Activated T-cell treated with anti-CD3 and anti-CD28 coated beads, Interleukin-2, amount 50 U/mL, for 72 hours (primary cell): ENCODE results near the gene ROCK1. TPM values are rescaled to one million over a fixed set of nuclear protein-coding genes. Genes with fewer than 3 reads are reported as not detected.
"Not testable (repeated sequence)": the region's sequence is repeated elsewhere in the genome, so short reads cannot be mapped to it uniquely, and the experiment has no call there.

Experiments used
- ATAC-seq, 2 donors: fragments of 150-1000 bp; cut with Tn5 transposase; replicated peaks in 1 of 2; 2 replicates each; pipeline ENCODE4 v1.10.0; 2021; ENCODE audit warnings: moderate library complexity in 2 of 2, mild to moderate bottlenecking in 1 of 2
- DNase-seq, 2 donors: peaks; one replicate each; pipeline ENCODE4 v3.0.0; 2021 to 2022; ENCODE audit warnings: mixed read lengths in 1 of 2
- H3K27ac Mint-ChIP-seq: one replicate; pipeline ENCODE4 v1.8.0; 2022; ENCODE audit warnings: mild to moderate bottlenecking, moderate library complexity, mixed read lengths
- H3K27me3 Mint-ChIP-seq: one replicate; pipeline ENCODE4 v1.8.0; 2022; ENCODE audit warnings: low read depth, mixed read lengths
- H3K36me3 Mint-ChIP-seq, 2 donors: one replicate each; pipeline ENCODE4 v1.8.0; 2022; ENCODE audit warnings: mixed read lengths in 2 of 2, mild to moderate bottlenecking in 1 of 2; ENCODE audit not compliant: insufficient read depth in 2 of 2
- H3K4me1 Mint-ChIP-seq: one replicate; pipeline ENCODE4 v1.8.0; 2022; ENCODE audit warnings: low read depth, mixed read lengths
- H3K4me3 Mint-ChIP-seq, 2 donors: one replicate each; pipeline ENCODE4 v1.8.0; 2022; ENCODE audit warnings: mild to moderate bottlenecking in 2 of 2, mixed read lengths in 2 of 2, moderate library complexity in 2 of 2
- H3K9me3 Mint-ChIP-seq, 2 donors: one replicate each; pipeline ENCODE4 v1.8.0; 2022; ENCODE audit warnings: mixed read lengths in 2 of 2
- total RNA-seq, 2 donors: library from RNA; stranded (reverse); gene quantifications; one replicate each; pipeline ENCODE4 v1.2.3, GENCODE V29; 2022

Gene ROCK1
- total RNA-seq, 2 donors from 2014 or later, result 62.5 to 67.5 TPM

DNA sequence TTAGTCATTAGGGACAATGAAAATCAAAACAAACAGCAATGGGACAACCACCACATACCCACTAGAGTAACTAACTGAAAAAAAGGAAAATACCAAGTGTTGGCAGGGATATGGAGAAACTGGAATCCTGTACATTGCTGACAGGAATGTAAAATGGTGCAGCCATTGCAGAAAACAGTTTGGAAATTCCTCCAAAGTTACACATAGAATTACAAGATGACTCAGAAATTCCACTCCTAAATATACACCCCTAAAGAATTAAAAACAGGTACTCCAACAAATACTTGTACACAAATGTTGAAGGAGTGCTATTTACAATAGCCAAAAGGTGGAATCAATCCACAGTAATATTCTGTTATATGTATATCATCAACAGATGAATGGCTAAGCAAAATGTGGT is 110.9 kb downstream of the ROCK1 start:
- no peaks in the 10 kb centered on the region for H3K9me3 Mint-ChIP-seq
- no peak for DNase-seq
- no peak overlapping the region for H3K27ac Mint-ChIP-seq
- H3K27me3 Mint-ChIP-seq, result no peaks in the 10 kb centered on the region
- H3K36me3 Mint-ChIP-seq, result peaks cover 4 to 20% of the 10 kb centered on the region in 2 donors
- peaks cover 8% of the 10 kb centered on the region for H3K4me1 Mint-ChIP-seq
- ATAC-seq, result no peak
- H3K4me3 Mint-ChIP-seq, result no peak overlapping the region

DNA sequence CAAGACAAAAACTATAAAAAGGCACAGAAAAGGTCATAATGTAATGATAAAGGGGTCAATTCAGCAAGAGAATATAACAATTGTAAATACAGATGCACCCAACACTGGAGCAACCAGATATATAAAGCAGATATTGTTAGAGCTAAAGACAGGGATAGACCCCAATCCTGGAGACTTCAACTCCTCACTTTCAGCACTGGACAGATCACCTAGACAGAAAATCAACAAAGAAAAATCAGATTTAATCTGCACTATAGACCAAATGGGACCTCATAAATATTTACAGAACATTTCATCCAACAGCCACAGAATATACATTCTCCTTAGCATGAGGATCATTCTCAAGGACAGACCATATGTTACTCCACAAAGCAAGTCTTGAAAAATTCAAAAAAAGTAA is 114.2 kb downstream of the ROCK1 start:
- no peaks in the 10 kb centered on the region for H3K27me3 Mint-ChIP-seq
- H3K4me1 Mint-ChIP-seq, result peaks cover 8% of the 10 kb centered on the region
- no peaks in the 10 kb centered on the region for H3K9me3 Mint-ChIP-seq
- peaks cover 3 to 19% of the 10 kb centered on the region in 2 donors for H3K36me3 Mint-ChIP-seq
- H3K27ac Mint-ChIP-seq, result peak overlapping the region; percentile 73
- ATAC-seq (no peak), DNase-seq (no peak)
- no peak overlapping the region for H3K4me3 Mint-ChIP-seq

DNA sequence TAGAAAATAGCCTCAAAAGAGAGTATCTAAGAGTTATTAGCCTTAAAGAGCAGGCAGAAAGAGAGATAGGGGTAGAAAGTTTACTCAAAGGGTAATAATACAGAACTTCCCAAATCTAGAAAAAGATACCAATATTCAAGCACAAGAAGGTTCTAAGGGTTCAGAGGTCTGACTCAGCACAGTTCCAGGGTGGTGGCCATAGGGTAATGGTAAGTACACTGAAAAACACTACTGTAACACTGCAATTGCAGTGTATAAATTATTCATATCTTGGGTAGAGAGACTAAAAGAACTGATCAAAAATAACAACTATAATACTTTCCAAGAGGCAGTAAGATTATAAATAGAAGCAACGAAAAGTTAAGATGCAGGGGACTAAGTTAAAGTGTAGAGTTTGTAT is 115.2 kb downstream of the ROCK1 start:
- DNase-seq (no peak), ATAC-seq (no peak)
- no peak overlapping the region for H3K27ac Mint-ChIP-seq
- H3K36me3 Mint-ChIP-seq, result peaks cover 3 to 20% of the 10 kb centered on the region in 2 donors
- no peaks in the 10 kb centered on the region for H3K27me3 Mint-ChIP-seq
- H3K4me3 Mint-ChIP-seq, result no peak overlapping the region
- H3K9me3 Mint-ChIP-seq, result no peaks in the 10 kb centered on the region
- H3K4me1 Mint-ChIP-seq, result peaks cover 8% of the 10 kb centered on the region

DNA sequence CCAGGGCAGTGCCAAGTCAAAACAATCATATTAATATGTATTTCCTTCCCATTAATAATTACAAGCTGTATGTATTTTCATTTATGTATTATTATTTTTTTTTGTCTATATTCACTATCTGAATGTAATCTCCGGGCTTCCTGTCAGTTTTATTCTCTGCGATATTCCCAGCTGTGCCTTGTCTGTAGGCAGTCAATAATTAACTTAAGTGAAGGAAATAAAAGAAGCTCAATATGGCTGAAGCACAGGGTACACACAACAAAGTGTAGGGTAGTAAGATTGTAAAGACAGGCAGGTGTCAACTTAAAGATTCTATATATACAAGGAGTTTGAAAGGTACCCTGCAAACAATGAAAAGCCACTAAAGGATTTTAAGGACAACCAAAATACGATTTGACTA is 122.9 kb downstream of the ROCK1 start:
- Mint-ChIP-seq H3K27me3 (no peaks in the 10 kb centered on the region), H3K4me3 (no peak overlapping the region), H3K9me3 (no peaks in the 10 kb centered on the region), H3K4me1 (no peaks in the 10 kb centered on the region), H3K27ac (peak overlapping the region; percentile 44), H3K36me3 (peaks cover 10 to 31% of the 10 kb centered on the region in 2 donors)
- no peak for ATAC-seq
- no peak for DNase-seq

DNA sequence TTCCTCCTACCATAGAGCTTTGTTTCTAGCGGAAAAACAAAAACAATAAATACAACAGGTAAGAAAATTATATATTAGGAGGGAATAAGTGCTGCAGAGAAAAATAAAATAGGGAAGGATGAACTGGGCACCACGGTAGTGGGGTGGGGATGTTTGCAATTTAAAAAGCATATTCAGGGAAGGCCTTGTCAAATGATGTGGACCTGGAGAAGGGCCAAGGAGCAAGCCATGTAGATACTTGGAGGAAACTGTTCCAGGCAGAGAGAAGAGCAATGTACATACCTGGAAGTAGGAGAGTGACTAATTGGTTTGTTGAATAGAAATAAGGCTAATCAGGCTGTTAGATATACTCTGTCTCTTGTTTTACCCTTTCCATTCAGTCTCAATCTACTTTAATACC is 136.5 kb downstream of the ROCK1 start:
- Mint-ChIP-seq H3K4me3 (no peak overlapping the region), H3K27me3 (no peaks in the 10 kb centered on the region), H3K36me3 (peaks cover 3 to 19% of the 10 kb centered on the region in 2 donors), H3K9me3 (no peaks in the 10 kb centered on the region), H3K4me1 (no peaks in the 10 kb centered on the region), H3K27ac (no peak overlapping the region)
- no peak for ATAC-seq
- DNase-seq, result no peak

DNA sequence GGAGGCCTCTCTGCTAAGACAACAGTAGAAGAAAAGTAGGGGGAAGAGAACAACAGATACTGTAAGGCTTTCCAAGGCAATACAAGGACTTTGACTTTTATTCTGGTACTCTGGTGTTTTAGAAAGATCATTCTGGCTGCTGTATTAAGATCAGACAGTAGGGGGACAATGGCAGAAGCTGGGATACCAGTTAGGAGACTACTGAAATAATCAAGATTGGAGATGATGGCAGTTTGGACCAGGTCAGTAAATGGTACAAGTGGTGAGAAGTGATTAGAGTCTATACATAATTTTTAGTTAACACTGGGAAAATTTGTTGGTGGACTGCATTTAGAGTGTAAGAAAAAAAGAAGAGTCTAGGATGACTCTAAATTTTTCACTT is 139.7 kb downstream of the ROCK1 start:
- H3K27me3 Mint-ChIP-seq, result no peaks in the 10 kb centered on the region
- H3K4me3 Mint-ChIP-seq, result no peak overlapping the region
- ATAC-seq (peak in 1 of 2 donors; percentile 41), DNase-seq (no peak)
- peaks cover 0 to 15% of the 10 kb centered on the region in 2 donors for H3K36me3 Mint-ChIP-seq
- peak overlapping the region; percentile 12 for H3K27ac Mint-ChIP-seq
- no peaks in the 10 kb centered on the region for H3K4me1 Mint-ChIP-seq
- H3K9me3 Mint-ChIP-seq, result no peaks in the 10 kb centered on the region

DNA sequence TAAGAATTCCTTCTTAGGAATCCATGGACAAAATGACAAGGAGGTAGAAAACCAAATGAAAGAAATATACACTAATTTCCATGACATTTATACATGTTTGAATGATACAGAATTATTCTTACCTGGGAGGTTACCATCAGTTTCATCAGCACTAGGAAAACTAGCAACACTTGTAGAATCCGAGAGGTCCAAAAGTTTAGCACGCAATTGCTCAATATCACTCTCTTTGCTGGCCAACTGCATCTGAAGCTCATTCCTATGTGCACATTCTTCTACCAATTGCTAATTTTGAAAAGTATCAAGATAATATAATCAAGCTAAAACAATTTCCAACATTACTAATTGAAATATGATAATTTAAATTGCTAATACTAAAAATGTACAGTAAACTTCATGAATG is 144.8 kb downstream of the ROCK1 start:
- Mint-ChIP-seq H3K4me1 (no peaks in the 10 kb centered on the region), H3K27me3 (no peaks in the 10 kb centered on the region), H3K4me3 (no peak overlapping the region), H3K9me3 (no peaks in the 10 kb centered on the region), H3K27ac (peak overlapping the region; percentile 57), H3K36me3 (peaks cover 0 to 17% of the 10 kb centered on the region in 2 donors)
- no peak for DNase-seq
- ATAC-seq, result no peak

DNA sequence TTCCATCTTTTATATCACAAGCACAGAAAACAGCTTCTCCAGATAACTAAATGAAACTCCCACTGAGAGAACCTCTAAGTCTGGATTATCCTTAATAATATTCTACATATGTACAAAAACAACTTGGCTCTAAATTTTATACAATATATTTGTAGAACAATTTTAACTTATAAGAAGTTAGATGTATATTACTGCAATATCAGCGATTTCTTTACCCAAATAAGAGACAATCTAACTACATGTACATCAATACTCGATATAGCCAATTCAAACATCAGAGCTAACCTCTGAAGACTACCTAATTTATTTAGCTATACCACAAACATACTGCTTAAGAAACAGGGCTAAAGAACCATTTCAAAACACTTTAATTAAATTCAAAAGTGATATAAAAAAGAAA is 148.6 kb downstream of the ROCK1 start:
- Mint-ChIP-seq H3K9me3 (no peaks in the 10 kb centered on the region), H3K36me3 (peaks cover 1 to 19% of the 10 kb centered on the region in 2 donors), H3K27ac (no peak overlapping the region), H3K4me3 (no peak overlapping the region), H3K4me1 (no peaks in the 10 kb centered on the region), H3K27me3 (no peaks in the 10 kb centered on the region)
- DNase-seq (no peak), ATAC-seq (no peak)

DNA sequence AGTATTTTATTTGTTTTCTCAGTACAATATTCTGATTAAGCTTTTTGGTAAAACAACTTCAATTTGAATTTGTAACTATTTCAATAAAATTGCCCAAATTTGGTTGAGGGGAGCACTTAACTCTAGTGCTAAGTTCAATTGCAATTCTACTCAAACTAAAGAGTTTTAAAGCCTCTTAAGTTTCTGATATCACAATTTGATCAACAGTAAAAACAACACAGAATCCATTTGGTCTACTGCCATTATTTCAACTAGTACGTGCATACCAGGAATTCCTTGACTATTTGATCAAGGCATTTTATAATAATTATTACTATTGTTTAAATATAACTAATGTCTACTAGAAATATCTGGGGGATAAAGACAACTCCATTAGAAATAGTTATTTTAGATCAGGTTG is 150.9 kb downstream of the ROCK1 start:
- Mint-ChIP-seq H3K4me1 (no peaks in the 10 kb centered on the region), H3K27ac (no peak overlapping the region), H3K27me3 (no peaks in the 10 kb centered on the region), H3K9me3 (no peaks in the 10 kb centered on the region), H3K4me3 (no peak overlapping the region), H3K36me3 (peaks cover 4 to 16% of the 10 kb centered on the region in 2 donors)
- DNase-seq (no peak), ATAC-seq (no peak)

DNA sequence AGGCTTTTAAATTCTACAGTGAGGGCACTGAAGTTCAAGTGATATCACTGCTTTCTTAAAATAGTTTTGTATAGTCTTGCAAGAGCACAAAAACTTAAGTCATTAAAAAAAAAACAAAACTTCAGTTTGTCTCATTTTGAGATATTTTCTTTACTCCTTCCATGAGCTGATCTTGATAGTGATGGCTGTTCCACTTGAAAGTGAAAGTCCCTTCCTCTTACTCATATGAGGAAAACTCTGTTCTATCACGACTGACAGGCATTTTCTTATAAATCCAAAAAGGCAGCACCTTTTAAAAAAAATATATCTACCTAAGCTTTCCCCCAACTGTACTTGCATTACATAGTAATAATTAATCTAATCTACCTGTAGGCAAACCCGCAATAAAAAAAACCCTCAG is 160.8 kb downstream of the ROCK1 start:
- H3K36me3 Mint-ChIP-seq, DNase-seq, H3K27me3 Mint-ChIP-seq, H3K9me3 Mint-ChIP-seq, H3K4me3 Mint-ChIP-seq: not testable (repeated sequence)
- Mint-ChIP-seq H3K27ac (peak overlapping the region; percentile 87), H3K4me1 (peaks cover 13% of the 10 kb centered on the region)
- ATAC-seq, result peak; percentile 61 to 66

Other genes starting within 250 kb of the ROCK1 start
- not detected for gene GREB1L, start 130.4 kb upstream of the ROCK1 start, total RNA-seq